Measurements from ENCODE around the gene CHODL. TPM values are rescaled to one million over a fixed set of nuclear protein-coding genes. Genes with fewer than 3 reads are reported as not detected.

The CHODL gene
- total and polyA plus RNA-seq, 8 donors = 0.40 to 2.9 (median 1.0) TPM; not detected in 4

GRCh38 chr21:18273400-18273799 is 28.8 kb downstream of the CHODL start:
- intact Hi-C loops (cut with DNase I; ENCODE audit: low total_unique reads) = no loop called here
- TF ChIP-seq EP300 (IDR thresholded peaks at IDR 0.05) = no peak
- TF ChIP-seq, protein P1, sequence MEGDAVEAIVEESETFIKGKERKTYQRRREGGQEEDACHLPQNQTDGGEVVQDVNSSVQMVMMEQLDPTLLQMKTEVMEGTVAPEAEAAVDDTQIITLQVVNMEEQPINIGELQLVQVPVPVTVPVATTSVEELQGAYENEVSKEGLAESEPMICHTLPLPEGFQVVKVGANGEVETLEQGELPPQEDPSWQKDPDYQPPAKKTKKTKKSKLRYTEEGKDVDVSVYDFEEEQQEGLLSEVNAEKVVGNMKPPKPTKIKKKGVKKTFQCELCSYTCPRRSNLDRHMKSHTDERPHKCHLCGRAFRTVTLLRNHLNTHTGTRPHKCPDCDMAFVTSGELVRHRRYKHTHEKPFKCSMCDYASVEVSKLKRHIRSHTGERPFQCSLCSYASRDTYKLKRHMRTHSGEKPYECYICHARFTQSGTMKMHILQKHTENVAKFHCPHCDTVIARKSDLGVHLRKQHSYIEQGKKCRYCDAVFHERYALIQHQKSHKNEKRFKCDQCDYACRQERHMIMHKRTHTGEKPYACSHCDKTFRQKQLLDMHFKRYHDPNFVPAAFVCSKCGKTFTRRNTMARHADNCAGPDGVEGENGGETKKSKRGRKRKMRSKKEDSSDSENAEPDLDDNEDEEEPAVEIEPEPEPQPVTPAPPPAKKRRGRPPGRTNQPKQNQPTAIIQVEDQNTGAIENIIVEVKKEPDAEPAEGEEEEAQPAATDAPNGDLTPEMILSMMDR (IDR thresholded peaks at IDR 0.05) = no peak
- no peak for TF ChIP-seq POLR2A (IDR thresholded peaks at IDR 0.05)
- TF ChIP-seq POLR2AphosphoS5 (IDR thresholded peaks at IDR 0.05) = no peak
- Histone ChIP-seq H3K27me3 (no peaks in the 10 kb centered on the region), H3K27ac (no peak overlapping the region), H3K9me3 (no peaks in the 10 kb centered on the region), H3K4me1 (no peaks in the 10 kb centered on the region), H3K36me3 (no peaks in the 10 kb centered on the region), H3K4me3 (no peak overlapping the region)
- 75 to 88% (median 85%) methylated on average over 4 of the region's 4 CpGs for WGBS, 5 donors
- DNase-seq = no peak

GRCh38 chr21:18274370-18274769 is 29.7 kb downstream of the CHODL start:
- H3K27ac ChIP-seq = no peak overlapping the region
- H3K9me3 ChIP-seq = no peaks in the 10 kb centered on the region
- 56 to 75% (median 66%) methylated on average over 5 of the region's 5 CpGs for WGBS, 5 donors
- H3K27me3 ChIP-seq = no peaks in the 10 kb centered on the region
- no peak overlapping the region for H3K4me3 ChIP-seq
- intact Hi-C loops (cut with DNase I; ENCODE audit: low total_unique reads) = no loop called here
- TF ChIP-seq, protein P1 (IDR thresholded peaks at IDR 0.05) = no peak
- TF ChIP-seq POLR2A (IDR thresholded peaks at IDR 0.05) = no peak
- no peak for TF ChIP-seq POLR2AphosphoS5 (IDR thresholded peaks at IDR 0.05)
- no peaks in the 10 kb centered on the region for H3K36me3 ChIP-seq
- no peaks in the 10 kb centered on the region for H3K4me1 ChIP-seq
- DNase-seq = no peak

GRCh38 chr21:18275781-18276180 is 31.1 kb downstream of the CHODL start:
- intact Hi-C loops (cut with DNase I; ENCODE audit: low total_unique reads) = no loop called here
- Histone ChIP-seq H3K27ac (no peak overlapping the region), H3K4me1 (no peaks in the 10 kb centered on the region), H3K27me3 (no peaks in the 10 kb centered on the region), H3K9me3 (no peaks in the 10 kb centered on the region), H3K36me3 (no peaks in the 10 kb centered on the region), H3K4me3 (no peak overlapping the region)
- no peak for DNase-seq
- TF ChIP-seq, protein P1 (IDR thresholded peaks at IDR 0.05) = no peak
- TF ChIP-seq POLR2AphosphoS5 (IDR thresholded peaks at IDR 0.05) (no peak), EP300 (IDR thresholded peaks at IDR 0.05) (no peak), POLR2A (IDR thresholded peaks at IDR 0.05) (no peak)
- 46 to 65% (median 50%) methylated on average over 3 of the region's 3 CpGs for WGBS, 5 donors

GRCh38 chr21:18285379-18285778 is 40.7 kb downstream of the CHODL start:
- intact Hi-C loops (cut with DNase I; ENCODE audit: low total_unique reads) = no loop called here
- WGBS, 5 donors = 84 to 91% (median 88%) methylated on average over 4 of the region's 4 CpGs
- TF ChIP-seq, protein P1 (IDR thresholded peaks at IDR 0.05) = no peak
- no peak for TF ChIP-seq EP300 (IDR thresholded peaks at IDR 0.05)
- no peak for TF ChIP-seq POLR2A (IDR thresholded peaks at IDR 0.05)
- TF ChIP-seq POLR2AphosphoS5 (IDR thresholded peaks at IDR 0.05) = no peak

More at GRCh38 chr21:18285379-18285778, 40.7 kb downstream of the CHODL start:
- Histone ChIP-seq H3K9me3 (no peaks in the 10 kb centered on the region), H3K4me1 (no peaks in the 10 kb centered on the region), H3K27me3 (no peaks in the 10 kb centered on the region), H3K36me3 (no peaks in the 10 kb centered on the region), H3K4me3 (no peak overlapping the region), H3K27ac (no peak overlapping the region)
- DNase-seq = no peak

Measured in stomach (tissue), 9 donors.